KMS-11 (cell line): ENCODE measurements around the gene KCNK13.
A peak's percentile ranks its signal among the peaks of the same experiment; 100 is the strongest.

Experiments used
- H2AFZ ChIP-seq: fragments of 200-600 bp; sonication (generic); 2 replicates; pipeline ENCODE4 v1.6.1; 2016; ENCODE audit warnings: antibody characterized with exemption, mixed run types, low read depth
- H3K27ac ChIP-seq: fragments of 200-600 bp; sonication (generic); 2 replicates; pipeline ENCODE4 v1.6.1; 2016; ENCODE audit warnings: mild to moderate bottlenecking, mixed run types
- H3K27me3 ChIP-seq: fragments of 200-600 bp; sonication (generic); 2 replicates; pipeline ENCODE4 v1.6.1; 2017; ENCODE audit warnings: mild to moderate bottlenecking, low read depth, mixed run types, moderate library complexity; ENCODE audit not compliant: insufficient read depth
- H3K36me3 ChIP-seq: fragments of 200-600 bp; sonication (generic); 2 replicates; pipeline ENCODE4 v1.6.1; 2017; ENCODE audit warnings: mild to moderate bottlenecking, mixed run types; ENCODE audit not compliant: insufficient read depth
- H3K4me1 ChIP-seq: fragments of 200-600 bp; sonication (generic); 2 replicates; pipeline ENCODE4 v1.6.1; 2016; ENCODE audit warnings: mild to moderate bottlenecking, low read depth, mixed run types; ENCODE audit not compliant: poor library complexity, severe bottlenecking
- H3K4me2 ChIP-seq: fragments of 200-600 bp; sonication (generic); 2 replicates; pipeline ENCODE4 v1.7.0; 2016; ENCODE audit warnings: mild to moderate bottlenecking, mixed run types
- H3K4me3 ChIP-seq: fragments of 200-600 bp; sonication (generic); IDR thresholded peaks from 2 replicates; pipeline ENCODE4 v1.6.1; 2017; ENCODE audit warnings: low read depth, low read length, mixed read lengths; ENCODE audit not compliant: insufficient read depth
- H3K79me2 ChIP-seq: fragments of 200-600 bp; sonication (generic); 2 replicates; pipeline ENCODE4 v1.6.1; 2016; ENCODE audit warnings: low read depth, mixed run types; ENCODE audit not compliant: insufficient read depth
- H3K9ac ChIP-seq: fragments of 200-600 bp; sonication (generic); 2 replicates; pipeline ENCODE4 v1.6.1; 2016; ENCODE audit warnings: mild to moderate bottlenecking, mixed run types
- H4K20me1 ChIP-seq: fragments of 200-600 bp; sonication (generic); 2 replicates; pipeline ENCODE4 v1.6.1; 2016; ENCODE audit warnings: mild to moderate bottlenecking, mixed run types; ENCODE audit not compliant: insufficient read depth
- CTCF ChIP-seq: fragments of 200-600 bp; sonication (generic); conservative IDR thresholded peaks from 2 replicates; pipeline ENCODE4 v1.6.1; 2017; ENCODE audit warnings: low read depth, mild to moderate bottlenecking, antibody characterized with exemption, low read length, moderate library complexity, mixed read lengths

The KCNK13 gene

DNA sequence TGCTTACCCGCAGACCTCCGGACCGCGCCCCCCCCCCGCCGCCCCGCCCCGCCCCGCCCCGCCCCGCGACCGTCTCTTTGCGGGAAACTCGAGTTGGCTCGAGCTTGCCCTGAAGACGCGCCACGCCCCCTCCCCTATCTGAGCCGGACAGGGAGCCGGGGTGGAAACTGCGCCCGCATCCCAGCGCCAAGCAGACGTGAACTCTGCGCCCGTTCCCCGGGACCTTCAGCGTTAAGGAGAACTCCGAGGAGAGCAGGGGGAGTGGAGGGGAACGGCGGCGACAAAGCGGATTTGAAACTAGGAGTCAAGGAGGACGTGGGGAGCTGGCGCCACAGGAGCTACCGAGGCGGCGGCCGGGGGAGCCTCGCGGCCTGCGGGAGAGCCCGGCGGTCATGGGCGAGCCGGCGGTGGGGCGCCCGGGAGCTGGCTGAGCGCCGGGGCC, at the start of gene KCNK13:
KCNK13 (plus strand) TSS at position 310 of the 442 bp plus-strand sequence. CDS start 212 bp downstream, outside the sequence.
- Histone ChIP-seq H4K20me1 (no peaks in the 10 kb centered on the region), H3K27ac (no peak within 1 kb of the TSS), H3K79me2 (no peaks in the 10 kb centered on the region), H2AFZ (peak within 1 kb of the TSS; percentile 78), H3K4me2 (peak within 1 kb of the TSS; percentile 54; the same call in 1 of the 2 replicates), H3K9ac (no peak within 1 kb of the TSS), H3K4me1 (peaks cover 7% of the 10 kb centered on the region), H3K36me3 (no peaks in the 10 kb centered on the region), H3K27me3 (no peaks in the 10 kb centered on the region), H3K4me3 (no peak within 1 kb of the TSS)
- no peak for TF ChIP-seq CTCF

DNA sequence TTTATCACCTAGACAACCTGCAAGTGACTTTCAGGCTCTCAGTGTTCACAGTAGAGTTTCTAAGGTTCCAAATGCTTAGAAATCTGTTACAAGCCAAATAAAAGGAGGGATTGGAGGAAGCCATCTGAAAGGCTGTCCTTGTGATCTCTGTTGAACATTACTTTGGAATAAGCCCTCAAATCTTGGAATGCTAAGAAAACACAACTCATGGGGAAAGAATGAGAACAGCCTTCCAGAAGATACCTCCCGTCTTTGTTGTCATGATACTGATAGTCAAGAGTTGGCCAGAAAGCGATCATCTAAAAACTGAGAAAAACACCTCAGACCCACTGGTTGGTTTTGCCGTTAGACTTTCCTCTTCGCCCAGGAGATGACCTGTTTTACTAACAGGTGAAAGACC, 44.4 kb upstream of the KCNK13 start:
- Histone ChIP-seq H4K20me1 (no peaks in the 10 kb centered on the region), H3K27ac (no peak overlapping the region), H3K79me2 (no peaks in the 10 kb centered on the region), H3K4me2 (no peak overlapping the region), H2AFZ (no peak overlapping the region), H3K36me3 (no peaks in the 10 kb centered on the region), H3K4me1 (no peaks in the 10 kb centered on the region), H3K27me3 (no peaks in the 10 kb centered on the region), H3K9ac (no peak overlapping the region), H3K4me3 (no peak overlapping the region)
- no peak for TF ChIP-seq CTCF

- Histone ChIP-seq H2AFZ (no peak overlapping the region), H3K36me3 (no peaks in the 10 kb centered on the region), H3K27ac (no peak overlapping the region), H3K79me2 (no peaks in the 10 kb centered on the region), H3K9ac (no peak overlapping the region), H3K4me1 (no peaks in the 10 kb centered on the region), H3K27me3 (no peaks in the 10 kb centered on the region), H3K4me2 (no peak overlapping the region), H3K4me3 (no peak overlapping the region), H4K20me1 (no peaks in the 10 kb centered on the region)
- no peak for TF ChIP-seq CTCF
Measured at GRCh38 chr14:90019824-90020523, 41.8 kb upstream of the KCNK13 start.

DNA sequence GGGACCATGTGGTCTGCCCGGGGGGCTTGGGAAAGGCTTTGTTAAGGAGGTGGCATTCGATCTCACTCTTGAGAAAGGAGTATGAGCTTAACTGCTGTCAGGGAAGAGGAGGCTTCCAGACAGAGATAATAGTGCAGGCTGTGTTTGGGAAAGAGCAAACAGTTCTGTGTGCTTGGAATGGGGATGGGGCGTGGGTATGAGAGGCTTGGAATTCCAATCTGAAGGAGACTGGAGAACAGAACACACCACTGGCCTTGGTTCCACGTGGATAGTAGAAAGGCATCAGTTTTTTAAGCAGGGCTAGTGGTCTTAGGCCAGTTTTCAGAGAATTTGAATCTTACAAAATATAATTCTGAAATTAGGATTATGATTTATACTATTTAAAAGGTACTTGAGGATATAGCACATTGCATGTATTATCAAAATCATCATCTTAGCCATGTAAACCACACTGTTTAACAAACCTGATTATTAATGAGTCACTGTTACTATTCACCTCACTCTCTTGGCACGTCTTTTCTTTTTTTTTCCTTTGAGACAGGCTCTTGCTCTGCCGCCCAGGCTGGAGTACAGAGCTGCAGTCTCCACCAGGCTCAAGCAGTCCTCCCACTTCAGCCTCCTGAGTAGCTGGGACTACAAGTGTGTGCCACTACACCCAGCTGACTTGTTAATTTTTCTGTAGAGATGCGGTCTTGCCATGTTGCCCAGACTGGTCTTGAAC, 38.5 kb upstream of the KCNK13 start:
- Histone ChIP-seq H3K36me3 (no peaks in the 10 kb centered on the region), H2AFZ (no peak overlapping the region), H4K20me1 (no peaks in the 10 kb centered on the region), H3K4me1 (no peaks in the 10 kb centered on the region), H3K4me3 (no peak overlapping the region), H3K4me2 (no peak overlapping the region), H3K27ac (no peak overlapping the region), H3K27me3 (no peaks in the 10 kb centered on the region), H3K9ac (no peak overlapping the region), H3K79me2 (no peaks in the 10 kb centered on the region)
- no peak for TF ChIP-seq CTCF
